CD4-positive, CD25-positive, alpha-beta regulatory T cell (primary cell): ENCODE results near the gene NFATC3. TPM values are rescaled to one million over a fixed set of nuclear protein-coding genes. Genes with fewer than 3 reads are reported as not detected.
A peak's percentile ranks its signal among the peaks of the same experiment; 100 is the strongest.

Source experiments
- ATAC-seq, 2 donors: fragments of 150-1000 bp; cut with Tn5 transposase; one replicate each; pipeline ENCODE4 v1.10.0; 2021; ENCODE audit warnings: low read depth in 2 of 2, moderate number of reproducible peaks in 2 of 2, moderate library complexity in 1 of 2
- DNase-seq, 3 donors: peaks; one replicate each; pipeline versions ENCODE4 v3.0.0 to v3.0.0-alpha.2; 2012 to 2022; ENCODE audit warnings: mixed read lengths in 1 of 3
- H3K27ac ChIP-seq: one replicate; pipeline ENCODE4 v1.7.0; 2013; ENCODE audit warnings: mild to moderate bottlenecking, low read length; ENCODE audit not compliant: insufficient read depth, poor library complexity, severe bottlenecking
- H3K27me3 ChIP-seq: one replicate; pipeline ENCODE4 v1.7.0; 2013; ENCODE audit warnings: low read length; ENCODE audit not compliant: control insufficient read depth, insufficient read depth
- H3K36me3 ChIP-seq: one replicate; pipeline ENCODE4 v1.7.0; 2013; ENCODE audit warnings: mild to moderate bottlenecking, low read length, moderate library complexity; ENCODE audit not compliant: control insufficient read depth, insufficient read depth
- H3K4me1 ChIP-seq: 2 replicates; pipeline ENCODE4 v1.7.0; 2013; ENCODE audit warnings: mild to moderate bottlenecking, low read length; ENCODE audit not compliant: insufficient read depth, control insufficient read depth, poor library complexity, severe bottlenecking
- H3K4me3 ChIP-seq: one replicate; pipeline ENCODE4 v1.7.0; 2013; ENCODE audit warnings: low read depth, mild to moderate bottlenecking, low read length, moderate library complexity
- H3K9me3 ChIP-seq, 2 experiments: 1 replicate in 1 of 2; 2 replicates in 1 of 2; pipeline ENCODE4 v1.7.0; 2013; ENCODE audit warnings: low read length in 2 of 2, mild to moderate bottlenecking in 1 of 2, moderate library complexity in 1 of 2; ENCODE audit not compliant: control insufficient read depth in 2 of 2
- H3K27ac Mint-ChIP-seq, 3 donors: one replicate each; pipeline ENCODE4 v1.8.0; 2020 to 2022; ENCODE audit warnings: mild to moderate bottlenecking in 3 of 3, mixed read lengths in 3 of 3, moderate library complexity in 2 of 3
- H3K27me3 Mint-ChIP-seq: one replicate; pipeline ENCODE4 v1.8.0; 2022; ENCODE audit warnings: mild to moderate bottlenecking, mixed read lengths
- H3K36me3 Mint-ChIP-seq: one replicate; pipeline ENCODE4 v1.8.0; 2020; ENCODE audit warnings: mixed read lengths
- H3K4me1 Mint-ChIP-seq, 4 donors: one replicate each; pipeline ENCODE4 v1.8.0; 2020 to 2022; ENCODE audit warnings: mixed read lengths in 4 of 4, mild to moderate bottlenecking in 1 of 4
- H3K4me3 Mint-ChIP-seq, 4 donors: one replicate each; pipeline ENCODE4 v1.8.0; 2020 to 2022; ENCODE audit warnings: mild to moderate bottlenecking in 4 of 4, mixed read lengths in 4 of 4, moderate library complexity in 3 of 4
- H3K9me3 Mint-ChIP-seq, 7 donors: one replicate each; pipeline ENCODE4 v1.8.0; 2020 to 2022; ENCODE audit warnings: mixed read lengths in 7 of 7, mild to moderate bottlenecking in 3 of 7, moderate library complexity in 2 of 7
- polyA plus RNA-seq, 4 donors: library from polyadenylated mRNA; unstranded; fragments of 300-500 nt; fragmentation: Illumina TruSeq; gene quantifications; one replicate each; pipeline ENCODE4 v1.2.3, GENCODE V29; 2021
- total RNA-seq: library from RNA; stranded (reverse); gene quantifications from one replicate; pipeline ENCODE4 v1.2.3, GENCODE V29; 2022

Gene NFATC3
- total and polyA plus RNA-seq, 5 donors from 2014 or later = 52.0 to 115 (median 60.9) TPM

GRCh38 chr16:68215302-68215701, 130.1 kb downstream of the NFATC3 start:
- ATAC-seq (no peak), DNase-seq (no peak)
- Histone ChIP-seq H3K27ac (no peak overlapping the region), H3K36me3 (peaks cover 19% of the 10 kb centered on the region), H3K27me3 (no peaks in the 10 kb centered on the region), H3K4me3 (no peak overlapping the region), H3K4me1 (peaks cover 9% of the 10 kb centered on the region), H3K9me3 (no peaks in the 10 kb centered on the region)
- peaks cover 22 to 48% (median 27%) of the 10 kb centered on the region in 4 donors for H3K4me1 Mint-ChIP-seq
- no peaks in the 10 kb centered on the region for H3K9me3 Mint-ChIP-seq
- H3K27ac Mint-ChIP-seq = peak overlapping the region; percentile 58 to 91 (median 70)
- H3K27me3 Mint-ChIP-seq = no peaks in the 10 kb centered on the region
- peaks cover 17% of the 10 kb centered on the region for H3K36me3 Mint-ChIP-seq
- no peak overlapping the region for H3K4me3 Mint-ChIP-seq

GRCh38 chr16:68216240-68216639, 131.1 kb downstream of the NFATC3 start:
- no peak overlapping the region for H3K4me3 ChIP-seq
- H3K4me3 Mint-ChIP-seq = no peak overlapping the region
- peaks cover 19% of the 10 kb centered on the region for H3K36me3 Mint-ChIP-seq
- ATAC-seq (no peak), DNase-seq (no peak)
- H3K4me1 Mint-ChIP-seq = peaks cover 17 to 39% (median 24%) of the 10 kb centered on the region in 4 donors
- H3K27me3 Mint-ChIP-seq = no peaks in the 10 kb centered on the region
- no peaks in the 10 kb centered on the region for H3K9me3 Mint-ChIP-seq
- peak overlapping the region in 2 of 3 donors; percentile 80 to 91 for H3K27ac Mint-ChIP-seq
- no peaks in the 10 kb centered on the region for H3K9me3 ChIP-seq
- H3K4me1 ChIP-seq = no peaks in the 10 kb centered on the region
- H3K36me3 ChIP-seq = peaks cover 22% of the 10 kb centered on the region
- H3K27ac ChIP-seq = no peak overlapping the region
- H3K27me3 ChIP-seq = no peaks in the 10 kb centered on the region

DNA sequence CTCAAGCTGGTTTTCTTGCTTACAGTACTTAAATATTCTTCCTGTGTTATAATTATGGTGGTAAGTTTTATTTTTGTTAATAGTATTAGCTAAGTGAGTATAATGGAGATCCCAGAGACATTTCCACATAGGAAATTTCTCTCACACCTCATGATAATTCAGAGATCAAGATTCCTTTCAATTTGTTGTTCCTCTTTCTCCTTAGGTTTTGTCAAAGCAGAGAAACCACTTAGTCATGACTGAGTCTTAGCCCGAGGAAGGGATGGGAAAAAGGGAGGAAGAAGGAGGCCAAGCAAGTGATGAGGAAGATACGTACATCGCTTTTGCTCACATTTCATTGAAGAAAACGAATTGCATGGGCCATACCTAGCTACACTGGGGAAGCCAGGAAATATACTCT, 132.3 kb downstream of the NFATC3 start:
- ATAC-seq (no peak), DNase-seq (no peak)
- Histone ChIP-seq H3K4me1 (no peaks in the 10 kb centered on the region), H3K36me3 (peaks cover 33% of the 10 kb centered on the region), H3K27me3 (no peaks in the 10 kb centered on the region), H3K9me3 (no peaks in the 10 kb centered on the region), H3K4me3 (no peak overlapping the region), H3K27ac (no peak overlapping the region)
- Mint-ChIP-seq H3K4me1 (peaks cover 6 to 28% (median 15%) of the 10 kb centered on the region in 4 donors), H3K9me3 (no peaks in the 10 kb centered on the region), H3K4me3 (no peak overlapping the region), H3K27ac (peak overlapping the region in 2 of 3 donors; percentile 76 to 82), H3K27me3 (no peaks in the 10 kb centered on the region), H3K36me3 (peaks cover 23% of the 10 kb centered on the region)

DNA sequence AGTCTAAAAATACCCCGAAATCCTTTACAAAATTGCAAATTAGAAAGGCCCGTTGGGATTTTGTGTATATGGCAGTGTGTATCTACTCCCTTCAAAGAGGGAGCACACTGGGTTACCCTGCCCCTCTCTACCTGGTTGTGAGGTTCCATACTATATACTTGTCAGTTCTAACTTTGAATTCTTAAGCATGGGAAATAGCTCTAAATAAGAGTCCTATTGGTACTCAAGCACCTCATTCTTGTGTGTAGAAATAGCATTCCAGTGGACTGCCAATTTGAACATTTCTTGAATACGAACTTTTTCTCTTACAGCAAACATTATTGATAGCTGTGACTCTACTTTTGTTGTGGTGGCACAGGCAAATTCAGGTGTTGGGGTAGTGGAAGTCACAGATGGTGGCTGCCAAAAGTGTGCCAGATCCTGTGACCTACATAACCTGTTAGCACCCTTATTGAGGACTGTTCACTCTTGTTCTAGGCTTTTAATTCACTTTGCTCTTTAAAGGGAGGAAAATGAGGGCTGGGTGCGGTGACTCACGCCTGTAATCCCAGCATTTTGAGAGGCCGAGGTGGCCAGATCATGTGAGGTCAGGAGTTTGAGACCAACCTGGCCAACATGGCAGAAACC, 134.7 kb downstream of the NFATC3 start:
- no peak overlapping the region for H3K27ac ChIP-seq
- no peak overlapping the region for H3K4me3 Mint-ChIP-seq
- ATAC-seq = no peak
- H3K27me3 Mint-ChIP-seq = no peaks in the 10 kb centered on the region
- no peak overlapping the region for H3K4me3 ChIP-seq
- H3K4me1 ChIP-seq = no peaks in the 10 kb centered on the region
- no peaks in the 10 kb centered on the region for H3K9me3 ChIP-seq
- H3K36me3 Mint-ChIP-seq = peaks cover 23% of the 10 kb centered on the region
- DNase-seq = no peak
- H3K27ac Mint-ChIP-seq = peak overlapping the region in 1 of 3 donors; percentile 51
- H3K36me3 ChIP-seq = peaks cover 24% of the 10 kb centered on the region
- H3K4me1 Mint-ChIP-seq = peaks cover 10 to 20% (median 12%) of the 10 kb centered on the region in 4 donors
- no peaks in the 10 kb centered on the region for H3K27me3 ChIP-seq
- H3K9me3 Mint-ChIP-seq = no peaks in the 10 kb centered on the region

DNA sequence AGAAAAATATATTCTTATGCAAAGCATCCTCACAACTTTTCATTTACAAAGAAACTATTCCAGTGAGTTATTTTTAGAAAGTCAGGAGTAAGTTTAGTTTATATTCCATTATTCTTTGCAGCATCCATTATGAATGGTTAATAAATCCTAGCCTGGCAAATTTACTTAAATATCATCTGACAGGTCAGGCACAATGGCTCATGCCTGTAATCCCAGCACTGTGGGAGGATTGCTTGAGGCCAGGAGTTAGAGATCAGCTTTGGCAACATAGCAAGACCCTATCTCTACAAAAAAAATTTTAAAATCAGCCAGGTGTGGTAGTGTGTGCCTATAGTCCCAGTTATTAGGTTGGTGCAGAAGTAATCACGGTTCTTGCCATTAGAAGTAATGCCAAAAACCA, 137.9 kb downstream of the NFATC3 start:
- peaks cover 19% of the 10 kb centered on the region for H3K36me3 Mint-ChIP-seq

DNA sequence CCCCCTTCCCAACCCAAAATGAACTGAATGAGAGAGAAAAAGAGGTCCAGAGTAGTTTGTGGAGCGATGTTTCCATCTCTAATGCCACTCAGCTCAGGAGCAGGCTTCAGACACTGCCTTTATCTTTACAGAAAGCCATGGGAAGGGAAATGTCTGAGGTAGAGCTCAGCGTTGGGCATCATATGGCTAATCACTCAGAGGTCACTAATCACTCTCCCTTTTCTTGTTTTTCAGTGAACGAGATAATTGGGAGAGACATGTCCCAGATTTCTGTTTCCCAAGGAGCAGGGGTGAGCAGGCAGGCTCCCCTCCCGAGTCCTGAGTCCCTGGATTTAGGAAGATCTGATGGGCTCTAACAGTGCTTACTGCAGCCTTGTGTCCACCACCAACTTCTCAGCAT, 140.9 kb downstream of the NFATC3 start:
- Mint-ChIP-seq H3K4me1 (peaks cover 22 to 44% (median 30%) of the 10 kb centered on the region in 4 donors), H3K36me3 (peaks cover 16% of the 10 kb centered on the region), H3K9me3 (no peaks in the 10 kb centered on the region), H3K4me3 (no peak overlapping the region), H3K27ac (peak overlapping the region in 2 of 3 donors; percentile 54 to 76), H3K27me3 (no peaks in the 10 kb centered on the region)
- ATAC-seq (no peak), DNase-seq (no peak)
- H3K27ac ChIP-seq = peak overlapping the region; percentile 24
- H3K4me1 ChIP-seq = peaks cover 25% of the 10 kb centered on the region
- H3K9me3 ChIP-seq = no peaks in the 10 kb centered on the region
- H3K36me3 ChIP-seq = peaks cover 49% of the 10 kb centered on the region
- H3K4me3 ChIP-seq = no peak overlapping the region
- H3K27me3 ChIP-seq = no peaks in the 10 kb centered on the region

More for the DNA sequence above, 137.9 kb downstream of the NFATC3 start:
- DNase-seq (no peak), ATAC-seq (no peak)
- H3K4me1 ChIP-seq = peaks cover 19% of the 10 kb centered on the region
- no peaks in the 10 kb centered on the region for H3K27me3 ChIP-seq
- Mint-ChIP-seq H3K9me3 (no peaks in the 10 kb centered on the region), H3K4me1 (peaks cover 21 to 38% (median 24%) of the 10 kb centered on the region in 4 donors), H3K4me3 (no peak overlapping the region), H3K27me3 (no peaks in the 10 kb centered on the region), H3K27ac (peak overlapping the region in 2 of 3 donors; percentile 20 to 31)
- H3K27ac ChIP-seq = no peak overlapping the region
- H3K36me3 ChIP-seq = peaks cover 40% of the 10 kb centered on the region
- H3K4me3 ChIP-seq = no peak overlapping the region
- no peaks in the 10 kb centered on the region for H3K9me3 ChIP-seq

DNA sequence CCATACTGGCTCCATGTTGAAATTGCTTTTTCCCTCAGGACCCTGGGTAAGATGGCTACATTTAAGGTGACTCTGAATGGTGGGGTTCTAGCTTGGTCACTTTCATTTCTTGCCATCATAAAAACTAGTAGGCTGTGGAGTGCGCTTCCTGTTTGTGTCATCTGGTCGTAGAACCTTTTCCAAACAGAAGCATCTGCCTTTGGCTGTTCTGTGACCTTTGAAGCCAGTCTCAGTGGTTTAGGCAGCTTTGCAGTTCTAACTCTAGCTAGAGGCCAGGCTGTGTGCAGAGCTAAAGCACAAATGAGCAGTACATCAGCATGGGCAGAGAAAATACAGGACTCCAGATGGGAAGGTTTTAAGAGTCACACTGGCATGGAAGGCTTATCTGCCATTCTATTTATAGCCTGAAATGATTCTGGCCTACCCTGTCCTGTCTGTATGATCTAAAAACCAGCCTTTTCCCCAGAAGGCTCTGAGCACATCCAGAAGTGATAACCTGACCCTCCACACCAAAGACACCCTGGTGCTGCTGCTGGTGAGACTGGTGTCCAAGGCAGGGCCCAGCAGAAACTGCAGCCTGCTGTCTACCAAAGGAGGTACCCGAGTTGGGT, 142.1 kb downstream of the NFATC3 start:
- H3K9me3 ChIP-seq = no peaks in the 10 kb centered on the region
- peak overlapping the region; percentile 73 to 94 (median 78) for H3K27ac Mint-ChIP-seq
- H3K27me3 Mint-ChIP-seq = no peaks in the 10 kb centered on the region
- peaks cover 39% of the 10 kb centered on the region for H3K36me3 ChIP-seq
- peaks cover 25% of the 10 kb centered on the region for H3K4me1 ChIP-seq
- H3K4me3 Mint-ChIP-seq = peak overlapping the region in 1 of 4 donors; percentile 44
- H3K36me3 Mint-ChIP-seq = peaks cover 12% of the 10 kb centered on the region
- ATAC-seq = peak; percentile 32 to 38
- DNase-seq = peak in 1 of 3 donors; percentile 60
- H3K4me3 ChIP-seq = peak overlapping the region; percentile 21
- no peaks in the 10 kb centered on the region for H3K9me3 Mint-ChIP-seq
- H3K4me1 Mint-ChIP-seq = peaks cover 20 to 44% (median 30%) of the 10 kb centered on the region in 4 donors
- no peaks in the 10 kb centered on the region for H3K27me3 ChIP-seq
- H3K27ac ChIP-seq = peak overlapping the region; percentile 24
